GM03348 (cell line): ENCODE data around the gene CLMP.
A peak's percentile ranks its signal among the peaks of the same experiment; 100 is the strongest.
"Not testable (repeated sequence)": the region's sequence is repeated elsewhere in the genome, so short reads cannot be mapped to it uniquely, and the experiment has no call there.

ENCODE experiments used
- DNase-seq: peaks from one replicate; pipeline ENCODE4 v3.0.0; 2012; ENCODE audit warnings: low spot score

The CLMP gene

DNA sequence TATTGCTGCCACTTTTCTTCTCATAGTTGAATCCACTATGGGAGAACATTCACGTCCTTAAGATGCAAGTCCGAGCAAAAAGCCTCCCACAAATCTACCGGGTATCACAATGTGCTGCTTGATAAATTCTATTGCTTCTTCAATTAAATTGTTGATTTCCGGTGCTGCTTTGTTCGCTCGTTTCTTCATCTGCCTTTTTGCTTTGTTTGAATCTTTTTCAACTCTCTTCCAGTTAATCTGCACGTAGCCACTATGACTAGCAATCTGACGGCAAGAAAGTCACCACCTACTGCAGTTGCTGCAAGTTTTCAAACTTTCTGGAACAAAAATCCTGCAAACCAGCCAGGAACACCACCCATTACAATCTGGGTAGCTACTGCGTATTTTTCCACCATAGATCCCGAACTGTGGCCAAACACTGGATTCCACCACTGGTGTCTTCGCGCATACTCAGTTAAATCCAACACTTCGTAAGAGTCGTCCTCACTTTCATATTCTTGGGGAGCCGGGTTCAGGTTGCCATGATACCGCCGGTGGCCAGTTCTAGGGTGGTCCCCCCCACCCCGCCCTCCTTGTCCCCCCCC, 59.1 kb downstream of the CLMP start:
- DNase-seq = no peak

- DNase-seq = no peak
Observed at GRCh38 chr11:123132881-123133280, 62.2 kb downstream of the CLMP start.

- DNase-seq = peak; percentile 36
Observed at GRCh38 chr11:123132034-123132766, 62.8 kb downstream of the CLMP start.

GRCh38 chr11:123129920-123130319, 65.1 kb downstream of the CLMP start:
- DNase-seq = peak; percentile 55

- no peak for DNase-seq
Observed at GRCh38 chr11:123125169-123125568, 69.9 kb downstream of the CLMP start.

- DNase-seq = no peak
Observed at GRCh38 chr11:123122852-123123251, 72.2 kb downstream of the CLMP start.

DNA sequence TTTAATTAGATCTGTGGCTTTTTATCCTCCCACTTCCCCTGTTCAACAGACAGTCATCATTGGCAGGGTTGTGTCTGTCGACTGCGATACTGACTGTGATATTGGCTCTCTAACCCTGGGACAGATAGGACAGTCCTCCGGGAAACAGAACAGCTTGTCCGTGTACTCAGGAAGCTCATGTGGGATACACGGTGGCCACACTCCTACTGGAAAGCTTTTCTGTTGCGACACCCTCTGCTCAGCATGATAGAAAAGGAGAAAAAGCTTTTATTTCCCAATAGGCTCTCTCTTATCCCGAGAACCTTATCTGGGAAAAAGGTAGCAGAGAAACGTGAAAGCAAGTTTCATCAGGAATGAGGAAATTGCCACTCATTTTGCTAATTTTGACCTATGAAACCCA, 72.7 kb downstream of the CLMP start:
- DNase-seq = peak; percentile 58

GRCh38 chr11:123116486-123116885, 78.6 kb downstream of the CLMP start:
- no peak for DNase-seq

- peak; percentile 51 for DNase-seq
Observed at GRCh38 chr11:123111465-123111864, 83.6 kb downstream of the CLMP start.

GRCh38 chr11:123110397-123110796, 84.7 kb downstream of the CLMP start:
- no peak for DNase-seq

DNA sequence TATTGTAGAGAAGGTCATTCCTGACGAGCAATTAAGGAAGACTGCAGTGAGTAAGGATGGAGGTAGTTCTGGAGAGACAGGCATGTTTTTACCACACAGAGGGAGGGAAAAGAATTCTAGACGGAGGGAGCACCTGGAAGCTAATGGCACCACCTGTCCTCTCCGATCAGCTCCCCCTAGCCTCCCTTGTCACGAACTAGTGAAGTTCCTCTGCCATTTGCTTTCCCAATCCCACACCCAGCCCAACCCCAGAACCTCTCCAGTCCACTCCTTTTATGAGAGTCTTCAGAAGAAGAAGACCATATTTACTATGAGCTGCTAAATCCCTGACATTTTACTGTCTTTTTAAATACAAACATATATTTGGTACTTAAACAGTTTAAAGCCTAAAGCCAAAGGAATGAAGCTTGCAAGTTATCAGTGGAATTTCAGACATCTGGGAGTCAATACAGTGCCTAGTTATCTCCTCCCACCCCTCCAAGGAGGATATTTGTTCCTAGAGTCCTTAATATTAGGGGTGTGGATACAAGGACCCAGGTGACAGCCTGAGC, 87.0 kb downstream of the CLMP start:
- no peak for DNase-seq

- no peak for DNase-seq
Observed at GRCh38 chr11:123104697-123105096, 90.4 kb downstream of the CLMP start.

GRCh38 chr11:123103326-123103980, 91.6 kb downstream of the CLMP start:
- DNase-seq = peak; percentile 67

DNA sequence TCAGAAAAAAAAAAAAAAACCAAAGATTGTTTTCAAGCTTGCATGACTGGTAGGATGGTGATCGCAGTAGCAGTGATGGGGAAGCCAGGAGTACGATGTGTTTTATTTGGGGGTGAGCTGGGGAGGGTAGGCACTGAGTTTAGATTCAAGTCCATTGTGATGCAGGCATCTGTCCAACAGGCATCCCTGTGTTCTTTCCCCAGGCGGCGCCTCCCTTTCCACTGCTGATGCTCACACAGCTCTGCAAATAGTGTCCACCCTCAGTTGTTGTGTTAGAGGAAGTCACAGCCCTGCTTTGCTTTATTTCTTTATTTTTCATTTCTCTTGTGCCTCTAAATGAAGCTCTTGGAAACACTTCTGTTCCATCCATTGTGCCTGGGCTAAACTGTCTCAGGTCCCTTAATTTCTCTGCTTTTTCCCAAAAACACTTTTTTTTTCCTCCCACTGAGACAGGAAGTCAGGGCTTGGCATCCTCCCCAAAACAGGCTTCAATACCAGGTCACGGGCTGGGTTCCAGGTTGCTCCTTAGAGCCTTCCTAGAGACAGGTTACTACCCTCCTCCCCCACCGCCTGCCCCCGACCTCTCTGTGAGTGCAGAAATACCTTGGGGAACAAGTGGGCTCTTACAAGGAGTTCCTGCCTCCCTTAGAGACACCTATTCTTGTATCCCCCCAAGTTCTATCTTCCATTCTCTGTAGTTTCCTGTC, 94.5 kb downstream of the CLMP start:
- DNase-seq = peak; percentile 40

DNA sequence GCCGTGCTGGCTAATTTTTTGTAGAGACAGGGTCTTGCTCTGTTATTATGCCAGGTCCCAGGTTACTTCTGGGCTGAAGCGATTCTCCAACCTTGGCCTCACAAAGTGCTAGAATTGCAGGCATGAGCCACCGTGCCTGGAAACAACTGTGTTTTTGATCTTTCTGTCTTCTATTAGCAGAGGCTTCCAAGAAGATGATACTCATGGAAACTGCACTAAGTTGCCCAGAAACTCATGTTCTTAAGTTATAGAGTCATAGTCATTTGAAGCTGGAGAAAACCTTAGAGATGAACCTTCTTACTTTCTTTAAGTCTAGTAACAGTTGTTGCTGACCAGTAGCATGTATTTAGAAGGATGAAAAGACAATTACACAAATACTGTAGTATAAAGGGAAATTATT, 96.1 kb downstream of the CLMP start:
- DNase-seq = no peak

DNA sequence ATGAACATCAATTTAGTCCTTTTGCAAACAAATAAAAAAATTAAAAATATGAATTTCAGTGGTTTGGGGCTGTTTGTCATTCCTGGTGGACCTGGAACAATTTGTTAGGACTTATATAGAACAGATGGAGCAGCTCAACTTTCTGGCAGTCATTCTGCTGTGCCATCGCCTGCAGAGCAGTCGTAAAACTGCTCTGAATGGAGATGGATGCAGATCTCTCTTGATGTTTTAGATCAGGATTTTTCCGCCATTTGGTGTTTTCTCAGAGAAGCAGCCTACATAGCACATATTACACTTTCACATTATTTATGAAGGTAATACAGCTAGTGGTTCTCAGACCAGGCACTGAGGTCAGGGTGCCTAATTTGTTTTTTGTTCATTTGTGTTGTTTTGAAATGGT, 101.3 kb downstream of the CLMP start:
- no peak for DNase-seq

- no peak for DNase-seq
Observed at GRCh38 chr11:123091506-123091905, 103.5 kb downstream of the CLMP start.

- not testable (repeated sequence) for DNase-seq
Observed at GRCh38 chr11:123090168-123090567, 104.9 kb downstream of the CLMP start.

GRCh38 chr11:123088896-123089295, 106.2 kb downstream of the CLMP start:
- DNase-seq = not testable (repeated sequence)

- not testable (repeated sequence) for DNase-seq
Observed at GRCh38 chr11:123087657-123088056, 107.4 kb downstream of the CLMP start.

- no peak for DNase-seq
Observed at GRCh38 chr11:123086305-123086704, 108.7 kb downstream of the CLMP start.

- no peak for DNase-seq
Observed at GRCh38 chr11:123085497-123085896, 109.6 kb downstream of the CLMP start.
